K562 (cell line): Measurements from ENCODE around the gene CCDC85C.

Experiments used
- FOXJ2 ChIP-seq: fragments of 200-800 bp; sonication (Bioruptor generic); IDR thresholded peaks from 2 replicates; pipeline ENCODE4 v1.6.1; 2016; ENCODE audit warnings: missing genetic modification characterization, missing compliant biosample characterization
- TF ChIP-seq, protein P1 (sequence below): IDR thresholded peaks from 2 replicates; pipeline ENCODE4 v1.6.1; 2011; ENCODE audit warnings: borderline replicate concordance, low read depth, mild to moderate bottlenecking, moderate library complexity, low read length; ENCODE audit not compliant: insufficient read depth, poor library complexity, severe bottlenecking
- TF ChIP-seq, protein P2 (sequence below): fragments of 450-650 bp; IDR thresholded peaks from 2 replicates; pipeline ENCODE4 v1.6.1; 2016; ENCODE audit warnings: antibody characterized with exemption

DNA sequence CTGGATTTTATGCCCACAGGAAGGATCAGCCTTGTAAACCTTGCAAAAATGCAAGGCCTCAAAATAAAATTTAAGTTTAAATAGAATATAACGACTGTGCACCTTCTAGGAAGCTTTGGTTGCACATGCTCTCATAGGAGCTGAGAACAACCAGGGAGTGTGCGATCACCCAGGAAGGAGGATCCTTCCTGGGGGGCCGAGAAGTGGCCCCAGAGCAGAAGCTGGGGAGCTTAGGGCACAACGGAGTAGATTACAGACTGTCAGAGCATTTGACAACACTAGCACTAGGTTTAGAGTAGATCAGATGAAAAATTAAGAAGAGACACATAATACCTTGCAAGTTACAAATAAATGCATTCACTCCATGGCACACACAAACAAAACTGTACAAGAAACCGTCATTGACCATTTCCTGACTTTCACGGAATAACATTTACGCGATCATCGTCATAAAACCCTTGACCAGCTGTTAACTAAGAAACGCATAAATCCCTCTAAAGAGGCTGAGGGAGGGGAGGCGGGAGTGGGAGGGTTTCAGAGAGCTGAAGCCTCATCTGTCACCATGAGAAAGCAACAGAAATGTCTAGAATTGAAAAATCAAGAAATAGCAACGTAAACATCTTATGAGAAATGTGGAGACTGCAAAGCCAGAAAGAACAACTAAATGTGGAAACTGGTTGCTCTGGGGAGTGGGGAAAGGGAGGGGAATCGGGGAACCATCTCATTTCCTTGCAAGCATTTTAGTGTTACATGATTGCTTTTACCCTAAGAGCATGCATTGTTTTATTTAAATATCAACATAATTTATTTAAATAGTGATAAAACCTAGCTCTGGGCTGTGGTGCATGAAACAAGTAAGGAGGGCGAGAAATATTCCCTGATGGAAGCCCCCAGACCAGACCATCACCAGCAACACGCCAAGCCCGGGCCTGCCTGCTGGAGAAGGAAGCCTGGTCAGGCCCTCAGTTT, 13.1 kb upstream of the CCDC85C start:
- TF ChIP-seq, protein P1, sequence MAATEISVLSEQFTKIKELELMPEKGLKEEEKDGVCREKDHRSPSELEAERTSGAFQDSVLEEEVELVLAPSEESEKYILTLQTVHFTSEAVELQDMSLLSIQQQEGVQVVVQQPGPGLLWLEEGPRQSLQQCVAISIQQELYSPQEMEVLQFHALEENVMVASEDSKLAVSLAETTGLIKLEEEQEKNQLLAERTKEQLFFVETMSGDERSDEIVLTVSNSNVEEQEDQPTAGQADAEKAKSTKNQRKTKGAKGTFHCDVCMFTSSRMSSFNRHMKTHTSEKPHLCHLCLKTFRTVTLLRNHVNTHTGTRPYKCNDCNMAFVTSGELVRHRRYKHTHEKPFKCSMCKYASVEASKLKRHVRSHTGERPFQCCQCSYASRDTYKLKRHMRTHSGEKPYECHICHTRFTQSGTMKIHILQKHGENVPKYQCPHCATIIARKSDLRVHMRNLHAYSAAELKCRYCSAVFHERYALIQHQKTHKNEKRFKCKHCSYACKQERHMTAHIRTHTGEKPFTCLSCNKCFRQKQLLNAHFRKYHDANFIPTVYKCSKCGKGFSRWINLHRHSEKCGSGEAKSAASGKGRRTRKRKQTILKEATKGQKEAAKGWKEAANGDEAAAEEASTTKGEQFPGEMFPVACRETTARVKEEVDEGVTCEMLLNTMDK = no peak
- TF ChIP-seq FOXJ2 (tag) = no peak
- TF ChIP-seq, protein P2, sequence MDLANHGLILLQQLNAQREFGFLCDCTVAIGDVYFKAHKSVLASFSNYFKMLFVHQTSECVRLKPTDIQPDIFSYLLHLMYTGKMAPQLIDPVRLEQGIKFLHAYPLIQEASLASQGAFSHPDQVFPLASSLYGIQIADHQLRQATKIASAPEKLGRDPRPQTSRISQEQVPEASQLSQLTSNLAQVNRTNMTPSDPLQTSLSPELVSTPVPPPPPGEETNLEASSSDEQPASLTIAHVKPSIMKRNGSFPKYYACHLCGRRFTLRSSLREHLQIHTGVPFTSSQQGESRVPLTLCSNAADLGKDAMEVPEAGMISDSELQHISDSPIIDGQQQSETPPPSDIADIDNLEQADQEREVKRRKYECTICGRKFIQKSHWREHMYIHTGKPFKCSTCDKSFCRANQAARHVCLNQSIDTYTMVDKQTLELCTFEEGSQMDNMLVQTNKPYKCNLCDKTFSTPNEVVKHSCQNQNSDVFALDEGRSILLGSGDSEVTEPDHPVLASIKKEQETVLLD = no peak
